ENCODE results near the gene LTN1. TPM values are rescaled to one million over a fixed set of nuclear protein-coding genes. Genes with fewer than 3 reads are reported as not detected.

The LTN1 gene
- total RNA-seq, 4 donors from 2014 or later: 20.5 to 27.9 (median 21.4) TPM

GRCh38 chr21:28900481-28900880 lies 92.2 kb downstream of the LTN1 start:
- DNase-seq (ENCODE audit: low spot score) (no peak), ATAC-seq (ENCODE audit: low FRiP score) (no peak)
- TF ChIP-seq CTCF (IDR thresholded peaks at IDR 0.05): no peak

DNA sequence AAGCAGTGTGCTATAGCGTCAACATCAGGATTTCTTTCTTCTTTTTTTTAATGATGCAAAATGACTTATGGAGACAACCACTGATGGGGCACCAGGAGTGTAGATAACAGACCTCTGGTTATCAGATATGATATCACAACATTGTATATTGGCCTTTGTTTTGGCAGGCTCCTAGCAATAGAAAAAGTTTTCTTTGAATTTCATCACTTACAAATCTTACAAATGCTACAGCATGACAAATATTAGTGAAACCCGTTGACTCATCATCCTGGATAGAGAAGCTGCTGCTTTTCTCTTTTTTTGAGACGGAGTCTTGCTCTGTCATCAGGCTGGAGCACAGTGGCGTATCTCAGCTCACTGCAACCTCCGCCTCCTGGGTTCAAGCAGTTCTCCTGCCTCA lies 92.9 kb downstream of the LTN1 start:
- ATAC-seq (ENCODE audit: low FRiP score) (no peak), DNase-seq (ENCODE audit: low spot score) (no peak)

DNA sequence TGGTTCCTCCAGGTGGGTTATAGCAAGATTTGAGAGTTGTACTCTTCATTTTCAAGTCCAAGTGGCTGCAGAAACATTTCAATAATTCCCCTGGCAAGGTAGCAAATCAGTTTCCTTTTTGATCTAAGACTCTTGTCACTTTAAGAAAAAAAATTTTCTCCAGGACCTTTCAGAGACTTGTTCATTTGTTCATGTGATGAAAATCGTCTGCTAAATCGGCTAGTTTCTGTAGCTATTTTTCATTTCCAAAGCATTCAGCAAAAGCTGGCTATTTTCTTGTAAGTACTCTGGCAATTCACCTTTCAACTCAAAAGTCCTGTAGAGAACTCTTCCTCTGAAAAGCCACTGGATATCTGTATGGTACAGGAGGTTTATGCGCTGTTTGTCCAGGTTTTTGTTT lies 93.5 kb downstream of the LTN1 start:
- no peak for TF ChIP-seq CTCF (IDR thresholded peaks at IDR 0.05)
- DNase-seq (ENCODE audit: low spot score): no peak
- ATAC-seq (ENCODE audit: low FRiP score): no peak

More for the DNA sequence above, 92.9 kb downstream of the LTN1 start:
- no peak for TF ChIP-seq CTCF (IDR thresholded peaks at IDR 0.05)

DNA sequence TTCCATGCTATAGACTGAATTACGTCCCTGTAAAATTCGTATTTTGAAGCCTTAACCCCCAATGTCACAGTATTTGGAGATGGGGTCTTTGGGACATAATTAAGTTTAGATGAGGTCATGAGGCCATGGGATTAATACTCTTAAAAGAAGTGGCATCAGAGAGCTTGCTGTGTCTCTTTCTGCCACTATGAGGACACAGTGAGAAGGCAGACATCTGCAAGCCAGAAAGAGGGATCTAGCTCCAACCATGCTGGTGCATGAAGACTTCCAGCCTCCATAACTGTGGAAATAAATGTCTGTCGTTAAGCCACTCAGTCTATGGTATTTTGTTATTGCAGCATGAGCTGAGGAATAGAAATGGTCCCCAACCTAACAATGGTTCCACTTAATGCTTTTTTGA lies 99.0 kb downstream of the LTN1 start:
- TF ChIP-seq CTCF (IDR thresholded peaks at IDR 0.05): no peak
- DNase-seq (ENCODE audit: low spot score) (no peak), ATAC-seq (ENCODE audit: low FRiP score) (no peak)

DNA sequence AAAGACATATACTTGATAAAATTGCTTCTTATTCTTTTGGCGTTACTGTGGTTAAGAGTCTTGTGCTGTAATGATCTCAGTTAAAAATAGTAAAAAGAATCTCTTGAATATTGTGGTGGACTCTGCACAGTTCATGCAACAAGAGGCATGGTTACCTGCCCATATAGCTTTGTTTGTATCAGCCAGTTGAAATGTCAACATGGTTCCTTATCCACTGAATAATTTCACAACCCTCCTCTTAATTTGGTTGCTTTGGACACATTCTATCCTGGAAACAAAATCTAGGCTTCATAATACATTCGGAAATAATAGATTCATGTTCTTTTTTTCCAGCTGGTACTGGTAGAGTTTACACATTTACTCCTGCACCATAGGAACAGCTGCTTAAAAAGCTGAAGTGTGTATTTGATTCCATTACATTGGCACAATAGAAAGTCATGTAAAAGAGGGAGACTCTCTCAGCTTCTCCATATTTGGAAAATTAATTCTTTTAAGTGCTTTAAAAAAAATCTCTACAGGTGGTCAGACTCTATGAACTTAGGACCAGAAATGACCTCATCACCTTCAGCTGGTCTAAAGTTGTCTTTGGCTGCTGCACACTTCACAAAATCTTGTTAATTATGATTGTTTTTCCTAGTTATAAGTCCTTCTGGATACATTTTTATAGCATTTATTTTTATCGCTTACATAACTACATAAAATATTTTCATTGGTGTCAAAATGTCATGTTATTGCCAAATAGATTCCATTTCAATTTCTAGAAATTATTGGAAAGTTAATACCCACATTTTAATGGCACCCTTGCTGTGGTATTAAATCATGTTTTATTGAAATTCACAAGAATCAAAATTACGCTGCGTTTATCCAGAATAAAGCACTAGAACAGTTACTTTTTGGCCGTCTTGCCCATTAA lies 100.2 kb downstream of the LTN1 start:
- DNase-seq (ENCODE audit: low spot score): no peak
- TF ChIP-seq CTCF (IDR thresholded peaks at IDR 0.05): no peak
- no peak for ATAC-seq (ENCODE audit: low FRiP score)

GRCh38 chr21:28885853-28886177 lies 106.9 kb downstream of the LTN1 start:
- TF ChIP-seq CTCF (IDR thresholded peaks at IDR 0.05): no peak
- ATAC-seq (ENCODE audit: low FRiP score): no peak
- DNase-seq (ENCODE audit: low spot score): no peak

Measured in omental fat pad (tissue), 4 donors.